ENCODE data around the gene C2CD5.
A peak's percentile ranks its signal among the peaks of the same experiment; 100 is the strongest.
"Not testable (repeated sequence)": the region's sequence is repeated elsewhere in the genome, so short reads cannot be mapped to it uniquely, and the experiment has no call there.

Gene C2CD5

GRCh38 chr12:22474970-22475720 is 69.2 kb downstream of the C2CD5 start:
- peak; percentile 38 for DNase-seq

GRCh38 chr12:22473212-22473611 is 71.1 kb downstream of the C2CD5 start:
- no peak for DNase-seq

- no peak for DNase-seq
These were observed 77.2 kb downstream of the C2CD5 start for GRCh38 chr12:22467190-22467589.

- no peak for DNase-seq
These were observed 81.0 kb downstream of the C2CD5 start for GRCh38 chr12:22463306-22463705.

GRCh38 chr12:22461786-22462185 is 82.6 kb downstream of the C2CD5 start:
- peak; percentile 29 for DNase-seq

- peak; percentile 86 for DNase-seq
These were observed 84.4 kb downstream of the C2CD5 start for GRCh38 chr12:22459838-22460490.

GRCh38 chr12:22458298-22458937 is 85.9 kb downstream of the C2CD5 start:
- no peak for DNase-seq

- DNase-seq: no peak
These were observed 87.3 kb downstream of the C2CD5 start for GRCh38 chr12:22457085-22457484.

GRCh38 chr12:22453511-22453910 is 90.8 kb downstream of the C2CD5 start:
- no peak for DNase-seq

- DNase-seq: no peak
These were observed 97.1 kb downstream of the C2CD5 start for GRCh38 chr12:22447223-22447622.

- not testable (repeated sequence) for DNase-seq
These were observed 100.1 kb downstream of the C2CD5 start for GRCh38 chr12:22444317-22444665.

- DNase-seq: peak; percentile 97
These were observed 100.7 kb downstream of the C2CD5 start for GRCh38 chr12:22443379-22444316.

GRCh38 chr12:22437031-22437806 is 107.1 kb downstream of the C2CD5 start:
- DNase-seq: no peak

- DNase-seq: no peak
These were observed 108.8 kb downstream of the C2CD5 start for GRCh38 chr12:22435583-22435982.

GRCh38 chr12:22431693-22432251 is 112.6 kb downstream of the C2CD5 start:
- no peak for DNase-seq

- no peak for DNase-seq
These were observed 127.5 kb downstream of the C2CD5 start for GRCh38 chr12:22416801-22417200.

- DNase-seq: no peak
These were observed 128.7 kb downstream of the C2CD5 start for GRCh38 chr12:22415342-22416309.

- DNase-seq: no peak
These were observed 129.6 kb downstream of the C2CD5 start for GRCh38 chr12:22414742-22415141.

- no peak for DNase-seq
These were observed 130.8 kb downstream of the C2CD5 start for GRCh38 chr12:22413592-22413991.

- no peak for DNase-seq
These were observed 131.8 kb downstream of the C2CD5 start for GRCh38 chr12:22412581-22412980.

- peak; percentile 88 for DNase-seq
These were observed 133.9 kb downstream of the C2CD5 start for GRCh38 chr12:22410486-22410885.
